Measurements from ENCODE around the gene TAC3.

Gene TAC3

GRCh38 chr12:56999456-56999855 is 16.9 kb downstream of the TAC3 start:
- intact Hi-C loops (cut with DNase I; ENCODE audit: low total_unique reads) = no loop called here
- peaks cover 24 to 100% (median 43%) of the 10 kb centered on the region in 3 donors for H3K36me3 ChIP-seq
- H3K27ac ChIP-seq = no peak overlapping the region
- H3K27me3 ChIP-seq = no peaks in the 10 kb centered on the region
- no peaks in the 10 kb centered on the region for H3K9me3 ChIP-seq
- no peak for TF ChIP-seq CTCF (IDR thresholded peaks at IDR 0.05)
- DNase-seq = no peak
- peaks cover 0 to 15% (median 8%) of the 10 kb centered on the region in 4 donors for H3K4me1 ChIP-seq
- no peak overlapping the region for H3K4me3 ChIP-seq

GRCh38 chr12:56998981-56999380 is 17.3 kb downstream of the TAC3 start:
- Histone ChIP-seq H3K9me3 (no peaks in the 10 kb centered on the region), H3K4me3 (no peak overlapping the region), H3K4me1 (peaks cover 0 to 15% (median 8%) of the 10 kb centered on the region in 4 donors), H3K27me3 (no peaks in the 10 kb centered on the region), H3K27ac (no peak overlapping the region), H3K36me3 (peaks cover 19 to 97% (median 38%) of the 10 kb centered on the region in 3 donors)
- TF ChIP-seq CTCF (IDR thresholded peaks at IDR 0.05) = no peak
- intact Hi-C loops (cut with DNase I; ENCODE audit: low total_unique reads) = no loop called here
- DNase-seq = no peak

- H3K27me3 ChIP-seq = no peaks in the 10 kb centered on the region
- intact Hi-C loops (cut with DNase I; ENCODE audit: low total_unique reads) = no loop called here
- no peak overlapping the region for H3K4me3 ChIP-seq
- peaks cover 0 to 15% (median 8%) of the 10 kb centered on the region in 4 donors for H3K4me1 ChIP-seq
- no peaks in the 10 kb centered on the region for H3K9me3 ChIP-seq
- peaks cover 12 to 90% (median 32%) of the 10 kb centered on the region in 3 donors for H3K36me3 ChIP-seq
- H3K27ac ChIP-seq = no peak overlapping the region
- no peak for TF ChIP-seq CTCF (IDR thresholded peaks at IDR 0.05)
- DNase-seq = no peak
These were observed 18.0 kb downstream of the TAC3 start for GRCh38 chr12:56998316-56998715.

- Histone ChIP-seq H3K27ac (no peak overlapping the region), H3K9me3 (no peaks in the 10 kb centered on the region), H3K4me1 (peaks cover 0 to 10% (median 7%) of the 10 kb centered on the region in 4 donors), H3K4me3 (no peak overlapping the region), H3K27me3 (no peaks in the 10 kb centered on the region), H3K36me3 (peaks cover 0 to 77% (median 18%) of the 10 kb centered on the region in 3 donors)
- no peak for TF ChIP-seq CTCF (IDR thresholded peaks at IDR 0.05)
- DNase-seq = no peak
- intact Hi-C loops (cut with DNase I; ENCODE audit: low total_unique reads) = no loop called here
These were observed 19.4 kb downstream of the TAC3 start for GRCh38 chr12:56996793-56997545.

- H3K9me3 ChIP-seq = no peaks in the 10 kb centered on the region
- intact Hi-C loops (cut with DNase I; ENCODE audit: low total_unique reads) = no loop called here
- H3K36me3 ChIP-seq = peaks cover 0 to 67% (median 17%) of the 10 kb centered on the region in 3 donors
- H3K4me3 ChIP-seq = no peak overlapping the region
- no peak overlapping the region for H3K27ac ChIP-seq
- H3K4me1 ChIP-seq = peaks cover 0 to under 1% (median 0%) of the 10 kb centered on the region in 4 donors
- DNase-seq = no peak
- H3K27me3 ChIP-seq = no peaks in the 10 kb centered on the region
- no peak for TF ChIP-seq CTCF (IDR thresholded peaks at IDR 0.05)
These were observed 20.3 kb downstream of the TAC3 start for GRCh38 chr12:56995930-56996496.

All from tibial artery (tissue), 4 donors.